Parathyroid adenoma (tissue), 2 donors: ENCODE results near the gene THBS2.
"Not testable (repeated sequence)": the region's sequence is repeated elsewhere in the genome, so short reads cannot be mapped to it uniquely, and the experiment has no call there.

Source experiments
- H2AFZ ChIP-seq: fragments of 300-600 bp; sonication (generic); one replicate; pipeline ENCODE4 v1.7.0; 2017; ENCODE audit warnings: antibody characterized with exemption, mild to moderate bottlenecking
- H3K27ac ChIP-seq: fragments of 300-600 bp; sonication (generic); one replicate; pipeline ENCODE4 v1.7.0; 2017
- H3K27me3 ChIP-seq: fragments of 300-600 bp; sonication (generic); one replicate; pipeline ENCODE4 v1.7.0; 2017; ENCODE audit warnings: low read length; ENCODE audit not compliant: control insufficient read depth, insufficient read depth
- H3K36me3 ChIP-seq: fragments of 300-600 bp; sonication (generic); one replicate; pipeline ENCODE4 v1.7.0; 2017; ENCODE audit warnings: low read length; ENCODE audit not compliant: control insufficient read depth, insufficient read depth
- H3K4me1 ChIP-seq: fragments of 300-600 bp; sonication (generic); one replicate; pipeline ENCODE4 v1.7.0; 2017; ENCODE audit warnings: control low read depth
- H3K4me2 ChIP-seq: fragments of 300-600 bp; sonication (generic); one replicate; pipeline ENCODE4 v1.7.0; 2017; ENCODE audit warnings: low read length
- H3K4me3 ChIP-seq: fragments of 300-600 bp; sonication (generic); one replicate; pipeline ENCODE4 v1.7.0; 2017; ENCODE audit warnings: low read depth, low read length
- H3K79me2 ChIP-seq: fragments of 300-600 bp; sonication (generic); one replicate; pipeline ENCODE4 v1.7.0; 2017; ENCODE audit warnings: control low read depth
- H3K9ac ChIP-seq: fragments of 300-600 bp; sonication (generic); one replicate; pipeline ENCODE4 v1.7.0; 2017; ENCODE audit warnings: mild to moderate bottlenecking
- H3K9me3 ChIP-seq: fragments of 300-600 bp; sonication (generic); one replicate; pipeline ENCODE4 v1.7.0; 2017; ENCODE audit warnings: low read length; ENCODE audit not compliant: control insufficient read depth
- CTCF ChIP-seq: fragments of 300-600 bp; sonication (generic); IDR thresholded peaks from one replicate; pipeline ENCODE4 v1.7.0; 2017; ENCODE audit warnings: antibody characterized with exemption, mild to moderate bottlenecking
- donor health status: primary hyperparathyroidism.

The THBS2 gene

GRCh38 chr6:169183233-169183632 is 70.4 kb downstream of the THBS2 start:
- Histone ChIP-seq H3K9ac (no peak overlapping the region), H3K9me3 (no peaks in the 10 kb centered on the region), H3K79me2 (no peaks in the 10 kb centered on the region), H3K4me3 (no peak overlapping the region), H3K27ac (no peak overlapping the region), H3K4me2 (no peak overlapping the region), H3K4me1 (no peaks in the 10 kb centered on the region), H3K27me3 (no peaks in the 10 kb centered on the region), H2AFZ (no peak overlapping the region), H3K36me3 (no peaks in the 10 kb centered on the region)
- TF ChIP-seq CTCF = no peak

GRCh38 chr6:169179831-169180230 is 73.8 kb downstream of the THBS2 start:
- H3K79me2 ChIP-seq, H3K4me3 ChIP-seq, H3K9me3 ChIP-seq, H3K27me3 ChIP-seq, H3K4me2 ChIP-seq, H3K36me3 ChIP-seq, H3K9ac ChIP-seq, H3K27ac ChIP-seq, H3K4me1 ChIP-seq, H2AFZ ChIP-seq: not testable (repeated sequence)

DNA sequence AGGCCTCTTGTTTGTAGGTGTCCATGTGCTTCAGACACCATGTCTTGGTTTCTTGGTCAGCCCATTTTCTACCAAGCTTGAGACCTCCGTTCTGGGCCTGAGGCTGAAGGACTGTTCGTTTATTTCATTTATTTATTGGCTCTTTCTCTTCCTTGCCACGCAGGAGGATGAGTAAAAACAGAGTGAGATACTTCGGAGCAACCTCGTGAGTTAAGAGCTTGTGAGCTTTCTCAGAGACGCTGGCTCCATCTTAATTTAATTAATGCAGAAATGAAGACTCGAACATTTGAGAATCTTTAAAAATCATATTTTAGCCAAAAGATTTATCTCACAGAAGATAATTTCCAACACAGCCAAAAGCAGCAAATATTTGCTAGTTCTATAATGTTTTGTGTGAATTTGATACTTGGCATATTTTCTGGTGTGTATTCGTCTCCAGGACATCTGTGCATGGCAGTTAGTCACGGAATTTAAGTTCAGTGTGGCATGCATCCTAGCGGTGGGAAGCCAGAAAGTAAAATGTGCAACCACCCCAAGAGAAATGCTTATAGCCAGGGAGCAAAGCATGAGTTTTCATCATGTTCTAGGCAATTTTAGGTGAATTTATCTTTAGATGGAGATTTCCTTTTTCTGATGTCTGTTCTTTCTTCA is 76.0 kb downstream of the THBS2 start:
- no peak for TF ChIP-seq CTCF
- H3K79me2 ChIP-seq = no peaks in the 10 kb centered on the region
- no peaks in the 10 kb centered on the region for H3K36me3 ChIP-seq

GRCh38 chr6:169176361-169176991 is 77.2 kb downstream of the THBS2 start:
- no peak for TF ChIP-seq CTCF
- Histone ChIP-seq H3K4me1 (no peaks in the 10 kb centered on the region), H3K4me2 (no peak overlapping the region), H3K4me3 (no peak overlapping the region), H2AFZ (no peak overlapping the region), H3K79me2 (no peaks in the 10 kb centered on the region), H3K27me3 (no peaks in the 10 kb centered on the region), H3K36me3 (no peaks in the 10 kb centered on the region), H3K27ac (no peak overlapping the region), H3K9me3 (no peaks in the 10 kb centered on the region), H3K9ac (no peak overlapping the region)

More for the DNA sequence above, 76.0 kb downstream of the THBS2 start:
- Histone ChIP-seq H3K4me1 (no peaks in the 10 kb centered on the region), H3K4me3 (no peak overlapping the region), H3K27ac (no peak overlapping the region), H3K4me2 (no peak overlapping the region), H3K9ac (no peak overlapping the region), H2AFZ (no peak overlapping the region), H3K27me3 (no peaks in the 10 kb centered on the region), H3K9me3 (no peaks in the 10 kb centered on the region)

DNA sequence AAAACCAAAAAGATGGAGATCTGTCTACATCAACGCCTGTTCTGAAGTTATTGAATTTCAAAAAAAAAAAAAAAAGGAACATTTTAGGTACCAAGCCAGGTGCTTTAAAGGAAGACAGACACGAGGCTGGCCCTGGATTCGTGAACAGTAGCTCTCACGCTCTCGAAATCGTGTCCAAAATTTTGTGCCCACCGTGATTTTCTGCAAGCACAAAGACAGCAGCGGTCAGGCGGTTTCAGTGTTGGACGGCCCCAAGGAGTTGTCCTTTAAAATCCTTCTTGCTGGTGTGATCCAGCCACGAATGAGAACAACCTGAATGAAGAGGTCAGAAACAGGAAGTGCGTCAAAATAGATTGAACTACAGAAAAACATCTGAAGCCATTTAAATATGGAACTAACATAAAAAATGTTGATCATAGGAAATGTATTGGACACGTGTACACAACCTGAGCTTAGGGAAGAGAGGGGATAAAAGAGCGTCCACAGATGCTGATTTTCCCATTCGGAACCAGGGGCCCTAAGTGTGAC is 78.2 kb downstream of the THBS2 start:
- no peak for TF ChIP-seq CTCF
- Histone ChIP-seq H3K9me3 (no peaks in the 10 kb centered on the region), H3K27ac (no peak overlapping the region), H3K27me3 (no peaks in the 10 kb centered on the region), H3K4me3 (no peak overlapping the region), H3K36me3 (no peaks in the 10 kb centered on the region), H3K9ac (no peak overlapping the region), H3K4me2 (no peak overlapping the region), H3K79me2 (no peaks in the 10 kb centered on the region), H3K4me1 (no peaks in the 10 kb centered on the region), H2AFZ (no peak overlapping the region)
